PFSK-1 (cell line): ENCODE results near the gene SMIM45.

Source experiments
- FOXP2 ChIP-seq: optimal IDR thresholded peaks from 2 replicates; pipeline ENCODE3; 2011; ENCODE audit warnings: borderline replicate concordance, control low read depth, inconsistent platforms; ENCODE audit not compliant: insufficient read depth; ENCODE audit errors: extremely low read length, extremely low read depth
- POLR2AphosphoS5 ChIP-seq: IDR thresholded peaks from 2 replicates; pipeline ENCODE4 v1.6.1; 2012; ENCODE audit warnings: low read depth, mild to moderate bottlenecking, control low read depth, low read length, moderate library complexity
- REST ChIP-seq, 2 experiments: IDR thresholded peaks; 2 replicates each; pipeline versions ENCODE4 v1.6.1 to v1.8.0; 2011 to 2012; ENCODE audit warnings: low read depth in 2 of 2, low read length in 2 of 2, control low read depth in 1 of 2, inconsistent platforms in 1 of 2, mild to moderate bottlenecking in 1 of 2, moderate library complexity in 1 of 2; ENCODE audit not compliant: insufficient read depth in 1 of 2
- SIN3A ChIP-seq: IDR thresholded peaks from 2 replicates; pipeline ENCODE4 v1.6.1; 2012; ENCODE audit warnings: mild to moderate bottlenecking, low read length, moderate library complexity, borderline replicate concordance; ENCODE audit not compliant: insufficient read depth
- TAF1 ChIP-seq: IDR thresholded peaks from 2 replicates; pipeline ENCODE4 v1.6.1; 2012; ENCODE audit warnings: low read length, control low read depth, borderline replicate concordance; ENCODE audit not compliant: insufficient read depth

DNA sequence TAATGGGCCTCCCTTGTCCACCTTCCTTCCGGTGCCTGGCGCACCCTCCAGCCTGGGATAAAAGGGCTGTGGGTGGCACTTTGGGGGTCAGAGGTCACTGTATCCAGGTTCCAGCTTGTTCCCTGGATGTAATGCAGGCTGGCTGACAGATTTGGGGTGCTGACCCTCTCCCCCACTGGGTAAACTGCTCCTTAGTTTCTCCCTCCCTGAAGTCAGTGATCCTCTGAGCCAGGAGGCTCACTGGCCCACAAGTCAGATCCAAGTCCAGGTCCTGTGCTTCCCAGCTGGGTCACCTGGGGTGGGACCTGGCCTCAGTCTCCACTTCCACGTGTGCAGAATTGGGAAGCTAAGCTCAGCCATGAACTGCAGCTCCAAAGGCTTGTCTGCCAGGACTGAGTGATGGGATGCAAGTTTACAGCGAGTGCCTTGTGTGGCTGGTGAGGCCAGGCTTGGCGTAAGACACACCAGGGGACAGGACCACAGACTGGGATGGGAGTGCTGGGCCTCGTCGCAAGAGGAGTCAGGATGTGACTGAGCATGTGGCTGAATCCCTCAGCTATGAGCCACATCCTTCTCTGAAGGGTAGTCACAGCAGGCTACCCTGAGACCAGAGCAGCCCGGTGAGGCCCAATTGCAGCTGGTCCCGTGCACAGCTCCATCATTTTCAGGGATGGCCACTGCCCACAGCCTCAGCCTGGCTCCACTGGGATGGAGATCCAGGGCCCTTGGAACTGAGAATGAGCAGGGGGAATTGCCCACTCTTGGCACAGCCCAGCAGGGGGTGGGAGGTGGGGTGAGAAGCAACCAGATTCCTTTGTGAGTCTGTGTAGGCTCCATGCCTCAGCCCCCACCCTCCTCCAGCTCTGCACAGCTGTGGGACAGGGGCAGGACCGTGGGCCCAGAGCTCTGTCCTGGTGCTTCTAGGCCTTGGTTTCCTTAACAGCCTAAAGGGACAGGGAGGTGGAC lies 44.2 kb upstream of the SMIM45 start:
- TF ChIP-seq POLR2AphosphoS5 (no peak), REST (IDR thresholded peaks at IDR 0.05; ENCODE audit: insufficient read depth in 1 of 2, low read depth in 2 of 2, low read length in 2 of 2) (no peak), SIN3A (no peak), FOXP2 (no peak), TAF1 (no peak)
